Neural cell (in vitro differentiated cells): ENCODE measurements around the gene PTPRZ1. TPM values are rescaled to one million over a fixed set of nuclear protein-coding genes. Genes with fewer than 3 reads are reported as not detected.

Source experiments
- H2AFZ ChIP-seq: fragments of 200-600, 300-800 bp; sonication (generic), shearing (Covaris generic); 2 replicates; pipeline ENCODE4 v1.6.0; 2014; ENCODE audit warnings: low read depth, mild to moderate bottlenecking, antibody characterized with exemption, low read length, moderate library complexity
- H3F3A ChIP-seq: fragments of 200-600 bp; shearing (Covaris generic); 2 replicates; pipeline ENCODE4 v1.6.1; 2016; ENCODE audit warnings: mild to moderate bottlenecking, moderate library complexity, mixed read lengths, antibody characterized with exemption, low read length; ENCODE audit not compliant: insufficient read depth, poor library complexity, severe bottlenecking
- H3K27ac ChIP-seq: fragments of 200-600, 300-800 bp; sonication (generic), shearing (Covaris generic); 2 replicates; pipeline ENCODE4 v1.5.1; 2014; ENCODE audit warnings: mild to moderate bottlenecking, low read length, moderate library complexity
- H3K27me3 ChIP-seq: fragments of 300-800, 200-600 bp; sonication (generic), shearing (Covaris generic); 2 replicates; pipeline ENCODE4 v1.6.0; 2014; ENCODE audit warnings: mild to moderate bottlenecking, low read depth, low read length, moderate library complexity; ENCODE audit not compliant: insufficient read depth
- H3K36me3 ChIP-seq: fragments of 300-800, 200-600 bp; sonication (generic), shearing (Covaris generic); 2 replicates; pipeline ENCODE4 v1.5.1; 2014; ENCODE audit warnings: mild to moderate bottlenecking, antibody characterized with exemption, low read length, moderate library complexity; ENCODE audit not compliant: insufficient read depth
- H3K4me2 ChIP-seq: fragments of 300-800, 200-600 bp; sonication (generic), shearing (Covaris generic); 2 replicates; pipeline ENCODE4 v1.6.0; 2014; ENCODE audit warnings: mild to moderate bottlenecking, low read length
- H3K4me3 ChIP-seq: fragments of 300-800, 200-600 bp; sonication (generic), shearing (Covaris generic); 2 replicates; pipeline ENCODE4 v1.5.1; 2014; ENCODE audit warnings: mild to moderate bottlenecking, low read length, moderate library complexity
- H3K79me2 ChIP-seq: fragments of 200-600 bp; shearing (Covaris generic); replicated peaks from 2 replicates; pipeline ENCODE4 v1.6.0; 2014; ENCODE audit warnings: mild to moderate bottlenecking, low read length, moderate library complexity; ENCODE audit not compliant: insufficient read depth
- H3K9ac ChIP-seq: fragments of 300-800, 200-600 bp; sonication (generic), shearing (Covaris generic); 2 replicates; pipeline ENCODE4 v1.6.1; 2016; ENCODE audit warnings: mild to moderate bottlenecking, low read length, mixed read lengths
- H3K9me2 ChIP-seq: fragments of 200-600 bp; shearing (Covaris generic); 2 replicates; pipeline ENCODE4 v1.6.1; 2016; ENCODE audit warnings: mild to moderate bottlenecking, low read length, mixed read lengths; ENCODE audit not compliant: insufficient read depth
- H3K9me3 ChIP-seq: fragments of 200-600, 300-800 bp; sonication (generic), shearing (Covaris generic); 2 replicates; pipeline ENCODE4 v1.6.1; 2016; ENCODE audit warnings: mild to moderate bottlenecking, mixed run types, low read length, moderate library complexity, mixed read lengths
- H4K20me1 ChIP-seq: fragments of 200-600 bp; shearing (Covaris generic); 2 replicates; pipeline ENCODE4 v1.6.1; 2016; ENCODE audit warnings: mild to moderate bottlenecking, mixed run types; ENCODE audit not compliant: insufficient read depth
- EP300 ChIP-seq: fragments of 450-650 bp; conservative IDR thresholded peaks from 2 replicates; pipeline ENCODE4 v1.6.1; 2014; ENCODE audit warnings: antibody characterized with exemption, mild to moderate bottlenecking, moderate library complexity; ENCODE audit not compliant: poor library complexity, severe bottlenecking
- EZH2 ChIP-seq: fragments of 200-600, 300-800 bp; shearing (Covaris generic), sonication (generic); IDR thresholded peaks from 2 replicates; pipeline ENCODE4 v1.6.1; 2014; ENCODE audit warnings: antibody characterized with exemption, low read length, borderline replicate concordance, mild to moderate bottlenecking; ENCODE audit not compliant: insufficient read depth, poor library complexity, severe bottlenecking
- MXI1 ChIP-seq: fragments of 450-650 bp; conservative IDR thresholded peaks from 2 replicates; pipeline ENCODE4 v1.6.1; 2014; ENCODE audit warnings: antibody characterized with exemption, mild to moderate bottlenecking; ENCODE audit not compliant: poor library complexity, severe bottlenecking
- POLR2AphosphoS5 ChIP-seq: IDR thresholded peaks from 2 replicates; pipeline ENCODE4 v1.6.1; 2012
- RAD21 ChIP-seq: fragments of 450-650 bp; conservative IDR thresholded peaks from 2 replicates; pipeline ENCODE4 v1.6.1; 2014; ENCODE audit warnings: antibody characterized with exemption, mild to moderate bottlenecking, moderate library complexity
- SMC3 ChIP-seq: fragments of 450-650 bp; conservative IDR thresholded peaks from 2 replicates; pipeline ENCODE4 v1.6.1; 2014; ENCODE audit warnings: antibody characterized with exemption, mild to moderate bottlenecking, moderate library complexity; ENCODE audit not compliant: poor library complexity
- TAF1 ChIP-seq: IDR thresholded peaks from 2 replicates; pipeline ENCODE4 v1.6.1; 2012; ENCODE audit warnings: low read depth
- polyA plus RNA-seq: library from polyadenylated mRNA; depleted of rRNA; stranded (reverse); fragments of >200 nt; gene quantifications from 2 replicates; pipeline ENCODE4 v1.2.3, GENCODE V29; 2014
- TF ChIP-seq, protein P1 (sequence below): fragments of 450-650 bp; IDR thresholded peaks from 2 replicates; pipeline ENCODE4 v1.5.1; 2014; ENCODE audit warnings: antibody characterized with exemption, mild to moderate bottlenecking, moderate library complexity; ENCODE audit not compliant: poor library complexity, severe bottlenecking
- TF ChIP-seq, protein P2 (sequence below): IDR thresholded peaks from 2 replicates; pipeline ENCODE4 v1.6.1; 2012; ENCODE audit warnings: borderline replicate concordance

The PTPRZ1 gene
- polyA plus RNA-seq, 1 donor from 2014 or later, result 11.8 TPM

DNA sequence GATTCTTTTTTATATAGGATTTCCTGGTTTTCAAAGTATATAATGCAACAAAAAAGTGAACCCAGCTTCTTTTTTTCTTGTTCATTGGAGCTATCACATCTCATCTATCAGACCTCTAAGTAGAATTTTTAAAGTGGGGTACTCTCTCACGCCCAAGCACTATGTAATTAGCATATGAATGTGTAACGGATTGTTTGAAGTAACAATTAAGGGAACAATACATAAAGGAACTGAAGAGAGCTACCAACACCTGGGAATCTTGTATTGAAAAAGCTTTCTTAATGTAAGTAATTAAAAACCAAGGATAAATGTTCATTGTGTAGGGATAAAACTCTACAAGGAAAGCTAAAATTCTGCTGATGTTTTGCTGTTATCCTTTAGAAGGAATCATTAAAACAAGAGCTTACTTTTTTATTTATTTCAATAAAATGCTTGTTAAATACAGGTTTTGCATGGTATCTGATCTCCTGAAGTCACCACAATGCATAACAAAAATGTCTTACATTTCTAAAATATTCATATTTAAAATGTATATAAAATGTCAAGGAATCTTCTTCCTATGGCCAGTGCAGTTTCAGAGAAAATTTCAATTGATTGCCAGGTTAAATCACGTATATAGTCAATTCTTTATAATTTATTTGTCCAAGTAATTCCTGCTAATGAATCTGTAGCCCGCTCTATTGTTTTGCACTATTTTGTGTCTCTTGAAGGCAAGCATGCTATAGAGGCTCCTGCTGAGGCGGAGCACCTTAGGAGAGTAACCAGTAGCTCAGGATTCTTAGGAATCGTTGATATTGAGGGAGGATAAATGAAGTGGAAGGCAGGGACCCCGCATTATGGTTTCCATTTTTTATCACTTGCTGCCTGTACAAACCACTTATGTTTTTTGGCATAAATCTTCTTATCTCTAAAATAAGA is 51.6 kb downstream of the PTPRZ1 start:
- TF ChIP-seq, protein P1, sequence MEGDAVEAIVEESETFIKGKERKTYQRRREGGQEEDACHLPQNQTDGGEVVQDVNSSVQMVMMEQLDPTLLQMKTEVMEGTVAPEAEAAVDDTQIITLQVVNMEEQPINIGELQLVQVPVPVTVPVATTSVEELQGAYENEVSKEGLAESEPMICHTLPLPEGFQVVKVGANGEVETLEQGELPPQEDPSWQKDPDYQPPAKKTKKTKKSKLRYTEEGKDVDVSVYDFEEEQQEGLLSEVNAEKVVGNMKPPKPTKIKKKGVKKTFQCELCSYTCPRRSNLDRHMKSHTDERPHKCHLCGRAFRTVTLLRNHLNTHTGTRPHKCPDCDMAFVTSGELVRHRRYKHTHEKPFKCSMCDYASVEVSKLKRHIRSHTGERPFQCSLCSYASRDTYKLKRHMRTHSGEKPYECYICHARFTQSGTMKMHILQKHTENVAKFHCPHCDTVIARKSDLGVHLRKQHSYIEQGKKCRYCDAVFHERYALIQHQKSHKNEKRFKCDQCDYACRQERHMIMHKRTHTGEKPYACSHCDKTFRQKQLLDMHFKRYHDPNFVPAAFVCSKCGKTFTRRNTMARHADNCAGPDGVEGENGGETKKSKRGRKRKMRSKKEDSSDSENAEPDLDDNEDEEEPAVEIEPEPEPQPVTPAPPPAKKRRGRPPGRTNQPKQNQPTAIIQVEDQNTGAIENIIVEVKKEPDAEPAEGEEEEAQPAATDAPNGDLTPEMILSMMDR, result no peak
- no peak for TF ChIP-seq MXI1
- TF ChIP-seq, protein P2, sequence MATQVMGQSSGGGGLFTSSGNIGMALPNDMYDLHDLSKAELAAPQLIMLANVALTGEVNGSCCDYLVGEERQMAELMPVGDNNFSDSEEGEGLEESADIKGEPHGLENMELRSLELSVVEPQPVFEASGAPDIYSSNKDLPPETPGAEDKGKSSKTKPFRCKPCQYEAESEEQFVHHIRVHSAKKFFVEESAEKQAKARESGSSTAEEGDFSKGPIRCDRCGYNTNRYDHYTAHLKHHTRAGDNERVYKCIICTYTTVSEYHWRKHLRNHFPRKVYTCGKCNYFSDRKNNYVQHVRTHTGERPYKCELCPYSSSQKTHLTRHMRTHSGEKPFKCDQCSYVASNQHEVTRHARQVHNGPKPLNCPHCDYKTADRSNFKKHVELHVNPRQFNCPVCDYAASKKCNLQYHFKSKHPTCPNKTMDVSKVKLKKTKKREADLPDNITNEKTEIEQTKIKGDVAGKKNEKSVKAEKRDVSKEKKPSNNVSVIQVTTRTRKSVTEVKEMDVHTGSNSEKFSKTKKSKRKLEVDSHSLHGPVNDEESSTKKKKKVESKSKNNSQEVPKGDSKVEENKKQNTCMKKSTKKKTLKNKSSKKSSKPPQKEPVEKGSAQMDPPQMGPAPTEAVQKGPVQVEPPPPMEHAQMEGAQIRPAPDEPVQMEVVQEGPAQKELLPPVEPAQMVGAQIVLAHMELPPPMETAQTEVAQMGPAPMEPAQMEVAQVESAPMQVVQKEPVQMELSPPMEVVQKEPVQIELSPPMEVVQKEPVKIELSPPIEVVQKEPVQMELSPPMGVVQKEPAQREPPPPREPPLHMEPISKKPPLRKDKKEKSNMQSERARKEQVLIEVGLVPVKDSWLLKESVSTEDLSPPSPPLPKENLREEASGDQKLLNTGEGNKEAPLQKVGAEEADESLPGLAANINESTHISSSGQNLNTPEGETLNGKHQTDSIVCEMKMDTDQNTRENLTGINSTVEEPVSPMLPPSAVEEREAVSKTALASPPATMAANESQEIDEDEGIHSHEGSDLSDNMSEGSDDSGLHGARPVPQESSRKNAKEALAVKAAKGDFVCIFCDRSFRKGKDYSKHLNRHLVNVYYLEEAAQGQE, result no peak
- TF ChIP-seq RAD21, result no peak
- TF ChIP-seq EP300, result no peak
- TF ChIP-seq SMC3, result no peak
- TF ChIP-seq EZH2, result no peak
- no peak for TF ChIP-seq POLR2AphosphoS5
- no peak for TF ChIP-seq TAF1
- H4K20me1 ChIP-seq, result no peaks in the 10 kb centered on the region
- H3K36me3 ChIP-seq, result no peaks in the 10 kb centered on the region
- H3K79me2 ChIP-seq, result peaks cover 23% of the 10 kb centered on the region
- H3K9ac ChIP-seq, result no peak overlapping the region
- H3K4me2 ChIP-seq, result no peak overlapping the region
- no peak overlapping the region for H3K27ac ChIP-seq
- H3K27me3 ChIP-seq, result no peaks in the 10 kb centered on the region
- H3K9me3 ChIP-seq, result no peaks in the 10 kb centered on the region
- no peaks in the 10 kb centered on the region for H3K9me2 ChIP-seq
- H2AFZ ChIP-seq, result no peak overlapping the region
- no peak overlapping the region for H3K4me3 ChIP-seq
- peaks cover 3% of the 10 kb centered on the region for H3F3A ChIP-seq

DNA sequence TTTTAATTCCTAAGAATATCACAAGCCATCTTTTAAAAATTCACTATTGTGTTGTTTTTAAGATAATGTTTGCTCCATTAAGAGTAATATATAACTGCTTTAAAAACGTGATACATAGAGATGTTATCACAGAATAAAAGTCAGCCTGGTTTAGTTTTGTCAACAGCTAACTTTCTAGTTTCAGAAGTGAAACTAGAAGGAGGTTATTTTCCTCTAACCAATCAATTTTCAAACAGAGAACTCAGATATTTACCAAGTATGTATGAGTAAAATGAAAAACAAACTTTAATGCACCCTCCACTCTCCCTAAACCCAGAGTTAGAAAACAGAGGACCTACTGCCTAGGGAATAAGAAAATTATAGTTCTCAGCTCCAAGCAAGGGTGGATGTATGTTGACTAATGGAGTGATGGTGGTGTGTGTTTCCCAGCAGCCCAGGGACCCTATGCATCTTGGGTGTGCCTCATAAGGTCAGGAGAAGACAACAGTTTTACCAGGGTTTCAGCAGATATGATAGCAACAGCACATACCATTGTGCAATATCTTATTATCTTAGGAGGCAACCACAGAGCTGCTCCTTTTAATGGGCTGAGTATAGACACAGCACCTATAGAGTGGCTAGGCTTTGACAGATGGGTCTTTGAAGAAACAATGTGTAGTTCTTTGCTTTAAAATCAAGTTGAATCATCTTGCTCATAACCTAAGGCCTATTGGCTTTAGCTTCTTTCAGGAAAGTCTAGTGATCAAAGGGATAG is 58.4 kb downstream of the PTPRZ1 start:
- Histone ChIP-seq H3K27me3 (no peaks in the 10 kb centered on the region), H3K27ac (no peak overlapping the region), H2AFZ (no peak overlapping the region), H3K79me2 (peaks cover 4% of the 10 kb centered on the region), H3K36me3 (no peaks in the 10 kb centered on the region), H3K9me3 (no peaks in the 10 kb centered on the region), H3K9me2 (no peaks in the 10 kb centered on the region), H3K4me3 (no peak overlapping the region), H4K20me1 (no peaks in the 10 kb centered on the region), H3K4me2 (no peak overlapping the region), H3K9ac (no peak overlapping the region), H3F3A (no peaks in the 10 kb centered on the region)
- TF ChIP-seq EZH2, result no peak
- no peak for TF ChIP-seq EP300
- no peak for TF ChIP-seq RAD21
- TF ChIP-seq, protein P2, result no peak
- TF ChIP-seq SMC3, result no peak
- TF ChIP-seq MXI1, result no peak
- no peak for TF ChIP-seq POLR2AphosphoS5
- no peak for TF ChIP-seq TAF1
- TF ChIP-seq, protein P1, result no peak
